Hepatic stellate cell (primary cell): ENCODE results near the gene DISC1.
"Not testable (repeated sequence)": the region's sequence is repeated elsewhere in the genome, so short reads cannot be mapped to it uniquely, and the experiment has no call there.

Experiments used
- DNase-seq: peaks from one replicate; pipeline ENCODE4 v3.0.0; 2011; ENCODE audit warnings: low spot score

The DISC1 gene

GRCh38 chr1:231731268-231731667, 104.7 kb downstream of the DISC1 start:
- no peak for DNase-seq

- DNase-seq: no peak
Measured at GRCh38 chr1:231733063-231733462, 106.5 kb downstream of the DISC1 start.

- DNase-seq: no peak
Measured at GRCh38 chr1:231733672-231734071, 107.1 kb downstream of the DISC1 start.

GRCh38 chr1:231734417-231734816, 107.8 kb downstream of the DISC1 start:
- DNase-seq: no peak

GRCh38 chr1:231735411-231735810, 108.8 kb downstream of the DISC1 start:
- DNase-seq: no peak

- no peak for DNase-seq
Measured at GRCh38 chr1:231735941-231736340, 109.4 kb downstream of the DISC1 start.

- no peak for DNase-seq
Measured at GRCh38 chr1:231736464-231736863, 109.9 kb downstream of the DISC1 start.

- DNase-seq: no peak
Measured at GRCh38 chr1:231738554-231738953, 112.0 kb downstream of the DISC1 start.

- DNase-seq: no peak
Measured at GRCh38 chr1:231743966-231744365, 117.4 kb downstream of the DISC1 start.

- DNase-seq: no peak
Measured at GRCh38 chr1:231748760-231749415, 122.3 kb downstream of the DISC1 start.

- DNase-seq: no peak
Measured at GRCh38 chr1:231750296-231750695, 123.7 kb downstream of the DISC1 start.

GRCh38 chr1:231750818-231751362, 124.3 kb downstream of the DISC1 start:
- no peak for DNase-seq

- no peak for DNase-seq
Measured at GRCh38 chr1:231751415-231751814, 124.8 kb downstream of the DISC1 start.

- no peak for DNase-seq
Measured at GRCh38 chr1:231753313-231753712, 126.7 kb downstream of the DISC1 start.

GRCh38 chr1:231757101-231757404, 130.5 kb downstream of the DISC1 start:
- DNase-seq: no peak

- no peak for DNase-seq
Measured at GRCh38 chr1:231757759-231758158, 131.2 kb downstream of the DISC1 start.

GRCh38 chr1:231761252-231761651, 134.7 kb downstream of the DISC1 start:
- no peak for DNase-seq

- DNase-seq: no peak
Measured at GRCh38 chr1:231761747-231762541, 135.4 kb downstream of the DISC1 start.

- no peak for DNase-seq
Measured at GRCh38 chr1:231763456-231763855, 136.9 kb downstream of the DISC1 start.

GRCh38 chr1:231765825-231766224, 139.2 kb downstream of the DISC1 start:
- DNase-seq: not testable (repeated sequence)

- DNase-seq: no peak
Measured at GRCh38 chr1:231767471-231767870, 140.9 kb downstream of the DISC1 start.

- no peak for DNase-seq
Measured at GRCh38 chr1:231768416-231768815, 141.8 kb downstream of the DISC1 start.

- DNase-seq: no peak
Measured at GRCh38 chr1:231770506-231771175, 144.1 kb downstream of the DISC1 start.
